ENCODE measurements around the gene C2orf49.

DNA sequence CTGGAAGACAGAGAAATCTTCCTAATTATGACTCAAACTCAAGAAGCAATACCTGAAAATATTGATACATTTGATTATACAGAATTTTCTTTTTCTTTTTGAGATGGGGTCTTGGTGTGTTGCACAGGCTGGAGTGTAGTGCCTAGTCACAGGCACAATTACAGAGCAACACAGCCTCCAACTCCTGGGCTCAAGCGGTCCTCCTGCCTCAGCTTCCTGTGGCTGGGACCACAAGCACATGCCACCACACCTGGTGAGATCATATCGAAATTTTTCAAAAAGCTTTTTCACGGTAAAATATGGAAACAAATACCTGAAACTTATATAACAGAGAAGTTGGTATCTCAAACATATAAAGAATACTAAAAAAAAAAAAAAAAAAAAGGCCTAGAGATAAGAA is 35.7 kb upstream of the C2orf49 start:
- TF ChIP-seq, protein P1, sequence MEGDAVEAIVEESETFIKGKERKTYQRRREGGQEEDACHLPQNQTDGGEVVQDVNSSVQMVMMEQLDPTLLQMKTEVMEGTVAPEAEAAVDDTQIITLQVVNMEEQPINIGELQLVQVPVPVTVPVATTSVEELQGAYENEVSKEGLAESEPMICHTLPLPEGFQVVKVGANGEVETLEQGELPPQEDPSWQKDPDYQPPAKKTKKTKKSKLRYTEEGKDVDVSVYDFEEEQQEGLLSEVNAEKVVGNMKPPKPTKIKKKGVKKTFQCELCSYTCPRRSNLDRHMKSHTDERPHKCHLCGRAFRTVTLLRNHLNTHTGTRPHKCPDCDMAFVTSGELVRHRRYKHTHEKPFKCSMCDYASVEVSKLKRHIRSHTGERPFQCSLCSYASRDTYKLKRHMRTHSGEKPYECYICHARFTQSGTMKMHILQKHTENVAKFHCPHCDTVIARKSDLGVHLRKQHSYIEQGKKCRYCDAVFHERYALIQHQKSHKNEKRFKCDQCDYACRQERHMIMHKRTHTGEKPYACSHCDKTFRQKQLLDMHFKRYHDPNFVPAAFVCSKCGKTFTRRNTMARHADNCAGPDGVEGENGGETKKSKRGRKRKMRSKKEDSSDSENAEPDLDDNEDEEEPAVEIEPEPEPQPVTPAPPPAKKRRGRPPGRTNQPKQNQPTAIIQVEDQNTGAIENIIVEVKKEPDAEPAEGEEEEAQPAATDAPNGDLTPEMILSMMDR (IDR thresholded peaks at IDR 0.05), result no peak
- no peak for TF ChIP-seq POLR2A (IDR thresholded peaks at IDR 0.05)
